GF-D8 (cell line): ENCODE measurements around the gene STYXL1.
A peak's percentile ranks its signal among the peaks of the same experiment; 100 is the strongest.

ENCODE experiments used
- DNase-seq: peaks from one replicate; lab custom pipeline; 2025; lab: John Stamatoyannopoulos, UW

The STYXL1 gene

DNA sequence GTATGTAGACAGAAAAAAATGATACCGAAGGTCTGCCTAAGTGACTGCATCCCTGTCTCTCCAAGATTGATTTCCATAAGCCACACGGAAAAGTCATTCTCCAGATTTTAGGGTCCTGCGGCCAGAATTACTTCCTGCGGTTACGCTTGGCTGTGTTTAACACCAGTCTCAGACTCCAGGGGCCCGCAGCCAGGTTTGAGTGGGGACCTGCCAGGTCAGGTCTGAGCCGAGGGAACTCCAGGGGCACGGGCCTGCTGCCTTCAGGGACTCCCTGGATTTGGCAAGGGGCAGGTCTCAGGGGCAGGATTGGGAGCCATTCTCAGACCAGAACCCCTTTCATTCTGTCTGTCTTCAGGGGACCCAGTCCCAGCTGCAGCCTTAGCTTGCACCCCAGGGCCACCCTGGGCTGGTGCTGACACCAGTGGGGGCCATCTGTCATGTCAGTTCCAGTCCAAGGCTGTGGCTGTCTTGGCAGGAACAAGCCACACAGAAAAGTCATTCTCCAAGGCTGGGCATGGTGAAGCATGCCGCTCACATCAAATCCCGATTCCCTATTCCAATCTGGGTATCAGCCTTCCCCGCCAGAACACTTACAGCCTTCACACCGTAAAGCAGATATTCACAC lies 92.4 kb downstream of the STYXL1 start:
- no peak for DNase-seq

DNA sequence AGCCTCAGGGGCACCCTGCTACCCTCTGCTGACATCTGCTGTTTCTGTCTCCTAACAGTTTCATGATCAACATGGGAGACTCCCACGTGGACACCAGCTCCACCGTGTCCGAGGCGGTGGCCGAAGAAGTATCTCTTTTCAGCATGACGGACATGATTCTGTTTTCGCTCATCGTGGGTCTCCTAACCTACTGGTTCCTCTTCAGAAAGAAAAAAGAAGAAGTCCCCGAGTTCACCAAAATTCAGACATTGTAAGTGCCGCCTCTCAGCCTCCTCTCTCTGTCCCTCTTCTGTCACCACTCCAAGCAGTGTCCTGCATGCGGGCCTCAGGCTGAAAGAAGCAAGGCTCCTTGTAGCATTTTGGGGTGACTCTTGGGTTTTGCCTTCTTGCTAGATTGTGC lies 93.9 kb downstream of the STYXL1 start:
- DNase-seq, result no peak

- DNase-seq, result no peak
Measured at GRCh38 chr7:75953431-75953830, 94.4 kb downstream of the STYXL1 start.

GRCh38 chr7:75951506-75951905 lies 96.3 kb downstream of the STYXL1 start:
- DNase-seq, result peak; percentile 96

- DNase-seq, result no peak
Measured at GRCh38 chr7:75950111-75950681, 97.6 kb downstream of the STYXL1 start.

DNA sequence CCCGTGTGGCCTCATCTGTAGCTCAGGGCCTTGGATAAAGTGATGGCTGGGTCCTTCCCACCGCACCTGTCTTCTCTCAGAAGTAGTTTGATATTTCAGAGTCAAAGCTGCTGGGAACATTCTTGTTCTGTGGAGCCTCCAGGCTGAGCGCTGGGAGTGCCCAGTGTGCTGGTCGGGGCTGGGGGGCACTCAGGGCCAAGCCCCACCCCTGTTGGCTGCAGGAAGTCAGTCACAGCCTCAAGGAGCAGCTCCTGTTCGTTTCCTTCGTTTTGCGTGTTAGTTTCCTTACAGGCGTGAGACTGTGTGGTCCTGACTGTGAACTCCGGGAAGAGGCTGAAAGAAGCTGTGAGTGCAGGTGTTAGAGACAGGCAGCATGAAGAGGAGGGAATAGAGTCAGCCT lies 99.6 kb downstream of the STYXL1 start:
- no peak for DNase-seq
